Fibroblast of lung (primary cell): ENCODE data around the gene FER. TPM values are rescaled to one million over a fixed set of nuclear protein-coding genes. Genes with fewer than 3 reads are reported as not detected.

Source experiments
- DNase-seq, 2 donors: peaks; one replicate each; pipeline versions ENCODE4 v3.0.0 to v3.0.0-alpha.2; 2010; ENCODE audit warnings: low read depth in 2 of 2
- H2AFZ ChIP-seq: 2 replicates; pipeline ENCODE4 v1.5.1; 2012; ENCODE audit warnings: low read length, control low read depth, inconsistent platforms
- H3K27ac ChIP-seq: 2 replicates; pipeline ENCODE4 v1.5.1; 2011; ENCODE audit warnings: low read length, control low read depth; ENCODE audit not compliant: insufficient read depth
- H3K27me3 ChIP-seq: 2 replicates; pipeline ENCODE4 v1.5.1; 2011; ENCODE audit warnings: mild to moderate bottlenecking, low read length; ENCODE audit not compliant: control insufficient read depth, insufficient read depth
- H3K36me3 ChIP-seq: 2 replicates; pipeline ENCODE4 v1.5.1; 2011; ENCODE audit warnings: low read length; ENCODE audit not compliant: control insufficient read depth, insufficient read depth
- H3K4me1 ChIP-seq: 2 replicates; pipeline ENCODE4 v1.5.1; 2011; ENCODE audit warnings: low read length; ENCODE audit not compliant: control insufficient read depth, insufficient read depth; ENCODE audit errors: extremely low read depth
- H3K4me2 ChIP-seq: 2 replicates; pipeline ENCODE4 v1.5.1; 2011; ENCODE audit warnings: low read length, control low read depth; ENCODE audit not compliant: insufficient read depth; ENCODE audit errors: extremely low read depth
- H3K4me3 ChIP-seq, 4 experiments: fragments of 200-600 bp in 1 of 4; sonication (generic) in 1 of 4; replicated peaks in 1 of 4; 2 replicates each; pipeline ENCODE4 v1.5.1; 2011 to 2016; ENCODE audit warnings: low read length in 4 of 4, low read depth in 3 of 4, mild to moderate bottlenecking in 3 of 4, control low read depth in 2 of 4, inconsistent platforms in 1 of 4, mixed read lengths in 1 of 4; ENCODE audit not compliant: insufficient read depth in 1 of 4; ENCODE audit errors: control extremely low read depth in 1 of 4
- H3K79me2 ChIP-seq: 2 replicates; pipeline ENCODE4 v1.5.1; 2012; ENCODE audit warnings: mild to moderate bottlenecking, low read length, inconsistent platforms; ENCODE audit not compliant: control insufficient read depth, insufficient read depth
- H3K9ac ChIP-seq: 2 replicates; pipeline ENCODE4 v1.5.1; 2011; ENCODE audit warnings: mild to moderate bottlenecking, low read length, control low read depth; ENCODE audit not compliant: insufficient read depth
- H3K9me3 ChIP-seq: 2 replicates; pipeline ENCODE4 v1.5.1; 2012; ENCODE audit warnings: low read depth, low read length; ENCODE audit not compliant: control insufficient read depth, insufficient read depth
- H4K20me1 ChIP-seq: 2 replicates; pipeline ENCODE4 v1.5.1; 2011; ENCODE audit warnings: low read length; ENCODE audit not compliant: control insufficient read depth, insufficient read depth; ENCODE audit errors: extremely low read depth
- EZH2 ChIP-seq: IDR thresholded peaks from 2 replicates; pipeline ENCODE4 v1.5.1; 2012; ENCODE audit warnings: low read length, control low read depth, mild to moderate bottlenecking; ENCODE audit errors: missing control alignments
- polyA plus RNA-seq, 2 donors: library from polyadenylated mRNA; depleted of rRNA in 1 of 2; stranded (reverse) in 1 of 2; unstranded in 1 of 2; fragments of >200 nt; gene quantifications; 2 replicates each; pipeline ENCODE4 v1.2.1, GENCODE V29; 2011 to 2012; ENCODE audit warnings: missing spikeins in 1 of 2
- total RNA-seq: library from RNA; depleted of rRNA; stranded (reverse); fragments of >200 nt; gene quantifications from 2 replicates; pipeline ENCODE4 v1.2.1, GENCODE V29; 2014
- TF ChIP-seq, protein P1 (sequence below), 2 donors: IDR thresholded peaks in 1 of 2; conservative IDR thresholded peaks in 1 of 2; 1 replicate in 1 of 2; 2 replicates in 1 of 2; pipeline ENCODE4 v1.5.1; 2011 to 2012; ENCODE audit warnings: low read length in 2 of 2, control low read depth in 1 of 2, inconsistent platforms in 1 of 2, low read depth in 1 of 2, mild to moderate bottlenecking in 1 of 2

Gene FER
- total and polyA plus RNA-seq, 2 donors (not counting 1 experiment from before 2014, with no cell fraction given): 12.2 to 21.3 TPM

- H4K20me1 ChIP-seq: no peaks in the 10 kb centered on the region
- no peaks in the 10 kb centered on the region for H3K9me3 ChIP-seq
- H3K4me3 ChIP-seq: no peak overlapping the region
- H3K27ac ChIP-seq: no peak overlapping the region
- TF ChIP-seq, protein P1, sequence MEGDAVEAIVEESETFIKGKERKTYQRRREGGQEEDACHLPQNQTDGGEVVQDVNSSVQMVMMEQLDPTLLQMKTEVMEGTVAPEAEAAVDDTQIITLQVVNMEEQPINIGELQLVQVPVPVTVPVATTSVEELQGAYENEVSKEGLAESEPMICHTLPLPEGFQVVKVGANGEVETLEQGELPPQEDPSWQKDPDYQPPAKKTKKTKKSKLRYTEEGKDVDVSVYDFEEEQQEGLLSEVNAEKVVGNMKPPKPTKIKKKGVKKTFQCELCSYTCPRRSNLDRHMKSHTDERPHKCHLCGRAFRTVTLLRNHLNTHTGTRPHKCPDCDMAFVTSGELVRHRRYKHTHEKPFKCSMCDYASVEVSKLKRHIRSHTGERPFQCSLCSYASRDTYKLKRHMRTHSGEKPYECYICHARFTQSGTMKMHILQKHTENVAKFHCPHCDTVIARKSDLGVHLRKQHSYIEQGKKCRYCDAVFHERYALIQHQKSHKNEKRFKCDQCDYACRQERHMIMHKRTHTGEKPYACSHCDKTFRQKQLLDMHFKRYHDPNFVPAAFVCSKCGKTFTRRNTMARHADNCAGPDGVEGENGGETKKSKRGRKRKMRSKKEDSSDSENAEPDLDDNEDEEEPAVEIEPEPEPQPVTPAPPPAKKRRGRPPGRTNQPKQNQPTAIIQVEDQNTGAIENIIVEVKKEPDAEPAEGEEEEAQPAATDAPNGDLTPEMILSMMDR (conservative IDR thresholded peaks at IDR 0.05 in 1 of 2, IDR thresholded peaks at IDR 0.05 in 1 of 2; ENCODE audit: low read depth in 1 of 2, low read length in 2 of 2): no peak
- TF ChIP-seq EZH2: no peak
- no peak for DNase-seq
- H3K4me2 ChIP-seq: no peak overlapping the region
- H3K36me3 ChIP-seq: no peaks in the 10 kb centered on the region
- no peak overlapping the region for H3K9ac ChIP-seq
- H3K27me3 ChIP-seq: no peaks in the 10 kb centered on the region
- no peaks in the 10 kb centered on the region for H3K4me1 ChIP-seq
- H3K79me2 ChIP-seq: no peaks in the 10 kb centered on the region
- no peak overlapping the region for H2AFZ ChIP-seq
Measured at GRCh38 chr5:108998216-108998615, 250.5 kb downstream of the FER start.

- no peaks in the 10 kb centered on the region for H3K27me3 ChIP-seq
- H3K4me3 ChIP-seq: no peak overlapping the region
- no peak overlapping the region for H3K4me2 ChIP-seq
- H3K4me1 ChIP-seq: no peaks in the 10 kb centered on the region
- no peaks in the 10 kb centered on the region for H4K20me1 ChIP-seq
- no peaks in the 10 kb centered on the region for H3K36me3 ChIP-seq
- H3K79me2 ChIP-seq: no peaks in the 10 kb centered on the region
- no peak for DNase-seq
- no peak overlapping the region for H3K9ac ChIP-seq
- no peak overlapping the region for H2AFZ ChIP-seq
- no peak overlapping the region for H3K27ac ChIP-seq
- TF ChIP-seq, protein P1 (conservative IDR thresholded peaks at IDR 0.05 in 1 of 2, IDR thresholded peaks at IDR 0.05 in 1 of 2; ENCODE audit: low read depth in 1 of 2, low read length in 2 of 2): no peak
- TF ChIP-seq EZH2: no peak
- H3K9me3 ChIP-seq: no peaks in the 10 kb centered on the region
Measured at GRCh38 chr5:109003928-109004327, 256.2 kb downstream of the FER start.

DNA sequence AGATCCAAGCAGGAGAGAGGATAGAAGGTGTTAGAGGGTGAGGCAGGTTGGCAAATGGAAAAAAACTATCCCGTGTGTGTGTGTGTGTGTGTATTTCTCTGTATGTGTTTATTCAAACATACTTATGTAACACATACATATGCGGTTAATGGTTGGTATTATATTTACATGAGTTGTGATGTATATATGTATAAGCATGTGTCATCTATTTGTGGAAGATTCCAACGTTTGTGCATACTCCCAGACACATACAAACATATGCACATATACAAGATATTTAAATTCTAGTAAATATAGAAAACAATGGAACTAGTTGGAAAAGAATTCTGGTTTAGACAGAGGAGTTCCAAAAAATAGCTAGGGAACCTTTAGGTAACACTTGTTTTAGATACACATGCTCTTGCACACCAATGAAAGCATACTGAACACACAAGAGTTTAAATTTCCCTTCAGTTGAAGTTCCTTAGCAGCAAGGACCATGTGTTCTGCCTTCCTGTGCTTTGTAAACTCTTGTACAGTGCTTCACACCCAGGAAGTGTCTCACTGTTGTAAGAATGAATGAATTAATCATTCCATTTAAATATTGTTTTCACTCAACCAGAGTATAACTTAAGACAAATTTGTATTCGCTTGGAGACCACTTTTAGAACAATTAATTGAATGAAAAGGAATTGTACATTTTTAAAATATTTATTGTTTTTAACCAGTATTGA is 257.8 kb downstream of the FER start:
- DNase-seq: no peak
- H3K4me2 ChIP-seq: no peak overlapping the region
- H4K20me1 ChIP-seq: no peaks in the 10 kb centered on the region

More for the DNA sequence above, 257.8 kb downstream of the FER start:
- Histone ChIP-seq H2AFZ (no peak overlapping the region), H3K9me3 (no peaks in the 10 kb centered on the region), H3K36me3 (no peaks in the 10 kb centered on the region), H3K27ac (no peak overlapping the region), H3K9ac (no peak overlapping the region), H3K27me3 (no peaks in the 10 kb centered on the region), H3K4me3 (no peak overlapping the region), H3K4me1 (no peaks in the 10 kb centered on the region), H3K79me2 (no peaks in the 10 kb centered on the region)
- TF ChIP-seq, protein P1 (conservative IDR thresholded peaks at IDR 0.05 in 1 of 2, IDR thresholded peaks at IDR 0.05 in 1 of 2; ENCODE audit: low read depth in 1 of 2, low read length in 2 of 2): no peak
- TF ChIP-seq EZH2: no peak
